GM21717 (cell line): ENCODE measurements around the gene ARHGEF4.
A peak's percentile ranks its signal among the peaks of the same experiment; 100 is the strongest.

Experiments
- ATAC-seq: cut with Tn5 transposase; IDR thresholded peaks from one replicate; pipeline ENCODE4 v1.9.1; 2021; ENCODE audit warnings: mild to moderate bottlenecking, moderate library complexity; ENCODE audit not compliant: unreplicated experiment

ARHGEF4 gene

GRCh38 chr2:130836501-130837174 is at the start of gene ARHGEF4:
Gene ARHGEF4, plus strand, starts transcription at chr2:130836914. Its CDS starts 40 bp downstream, at chr2:130836954.
- ATAC-seq: no peak

- no peak for ATAC-seq
Observed at GRCh38 chr2:130787841-130788240, 48.9 kb upstream of the ARHGEF4 start.

- ATAC-seq: no peak
Observed at GRCh38 chr2:130790312-130790711, 46.4 kb upstream of the ARHGEF4 start.

DNA sequence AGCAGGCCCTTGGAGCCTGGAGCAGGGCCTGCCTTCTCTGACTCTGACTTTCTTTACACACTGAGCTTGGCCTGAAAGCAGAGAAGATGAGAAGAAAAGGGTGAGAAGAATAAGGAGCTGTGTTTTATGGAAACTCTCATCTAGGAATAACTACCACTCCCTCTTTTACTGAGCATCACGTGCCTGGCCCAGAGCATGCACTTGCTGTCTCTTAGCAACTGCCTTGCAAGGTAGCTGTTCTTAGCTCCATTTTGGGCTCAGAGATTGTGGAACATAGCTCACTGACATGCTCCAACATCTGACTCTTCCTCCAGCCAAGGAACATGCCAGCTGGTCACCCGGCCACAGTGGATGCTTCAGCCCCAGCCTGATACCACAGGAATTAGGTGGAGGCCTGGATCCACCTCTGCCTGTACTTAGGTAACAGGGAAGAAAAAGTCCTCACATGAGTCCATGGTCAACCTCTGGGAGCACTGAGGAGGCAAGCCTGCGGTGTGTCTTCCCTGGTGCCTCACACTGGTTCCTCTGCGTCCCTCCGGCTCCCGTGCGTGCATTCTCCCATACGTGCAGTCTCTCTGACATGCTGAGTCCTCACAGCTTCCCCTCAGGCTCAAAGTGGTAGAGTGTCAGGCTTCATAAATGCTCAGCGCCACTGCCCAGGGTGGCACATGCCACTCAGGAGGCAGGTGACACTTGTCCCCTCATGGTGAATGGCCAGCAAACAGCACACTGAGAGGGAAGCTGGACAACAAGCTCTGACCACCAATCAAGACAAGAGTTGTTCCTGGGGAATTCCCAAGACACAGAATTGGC is 45.7 kb upstream of the ARHGEF4 start:
- no peak for ATAC-seq

DNA sequence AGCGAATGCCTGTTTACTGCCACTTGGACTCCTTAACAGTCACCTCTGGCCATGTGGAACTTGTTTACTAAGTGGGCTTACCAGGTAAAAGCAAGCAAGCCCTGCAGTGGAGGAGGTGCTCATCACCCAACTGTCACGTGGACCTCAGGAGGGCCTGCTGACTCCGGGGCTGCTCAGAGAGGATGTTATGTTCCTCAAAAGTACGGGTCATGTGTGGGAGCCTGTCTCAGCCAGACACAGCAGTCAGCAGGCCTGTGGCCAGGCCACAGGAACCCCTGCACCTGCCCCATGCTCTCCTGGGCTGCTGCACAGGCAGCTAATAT is 45.1 kb upstream of the ARHGEF4 start:
- no peak for ATAC-seq

DNA sequence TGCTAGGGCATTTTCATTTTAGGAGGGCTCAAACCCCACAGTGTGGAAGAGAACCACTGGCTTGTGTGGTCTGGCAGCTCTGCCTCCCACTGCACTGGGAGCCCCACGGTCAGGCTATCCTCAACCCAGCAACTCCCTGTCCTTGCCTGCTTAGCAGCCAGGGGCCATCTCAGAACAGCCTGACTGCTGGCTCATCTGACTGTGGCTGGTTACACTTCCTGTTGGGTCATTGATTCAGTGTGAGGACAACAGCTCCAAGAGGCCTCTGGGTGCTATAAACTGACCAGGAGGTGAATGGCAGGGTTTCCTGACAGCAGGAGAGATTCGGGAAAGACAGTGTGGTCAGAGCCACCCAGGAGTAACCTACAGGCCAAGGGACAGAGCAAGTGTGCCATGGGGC is 41.3 kb upstream of the ARHGEF4 start:
- no peak for ATAC-seq

- ATAC-seq: no peak
Observed at GRCh38 chr2:130796290-130796689, 40.4 kb upstream of the ARHGEF4 start.

DNA sequence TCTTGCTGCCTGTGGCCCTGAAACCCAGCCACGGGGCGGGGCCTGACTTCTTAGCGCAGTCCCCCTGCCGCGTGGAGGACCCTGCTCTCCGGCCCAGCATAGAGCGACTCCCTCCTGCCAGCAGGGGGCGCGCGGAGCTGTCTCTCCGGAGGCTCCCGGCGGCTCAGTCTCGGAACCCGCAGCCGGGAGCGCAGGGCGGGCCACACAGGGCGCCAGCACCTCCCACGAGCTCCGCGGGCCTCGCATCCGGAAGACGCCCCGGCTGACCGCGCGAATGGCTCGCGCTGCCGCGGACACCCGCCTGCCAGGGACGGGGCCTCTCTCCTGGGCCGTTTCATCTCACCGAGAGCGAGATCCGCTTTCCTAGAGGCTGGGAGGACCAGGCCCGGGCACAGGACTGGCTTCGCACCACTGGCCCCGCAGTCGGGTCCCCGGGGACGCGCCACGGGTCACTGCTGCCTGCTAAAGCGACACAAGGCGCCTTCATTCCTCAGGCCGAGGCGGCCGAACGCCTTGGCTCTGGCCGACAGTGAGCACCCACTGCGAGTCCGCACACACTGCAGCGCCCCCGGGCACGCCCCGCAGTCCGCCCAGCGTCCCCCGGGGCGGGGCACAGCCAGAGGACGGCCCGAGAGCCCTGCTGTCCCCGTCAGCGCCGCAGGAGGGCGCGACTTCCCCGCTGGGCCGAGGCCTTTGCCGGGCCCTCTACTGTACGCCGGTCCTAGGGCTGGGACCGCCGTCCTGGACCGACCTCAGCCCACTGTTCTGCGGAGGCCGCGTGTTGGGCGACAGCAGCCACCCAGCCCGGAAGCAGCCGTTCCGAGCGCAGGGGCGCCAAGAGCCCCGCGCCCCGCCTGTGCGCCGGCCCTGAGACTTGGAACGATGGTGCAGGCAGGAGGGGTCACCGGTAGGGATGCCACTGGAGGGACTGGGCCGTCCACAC is 39.0 kb upstream of the ARHGEF4 start:
- peak; percentile 95 for ATAC-seq

GRCh38 chr2:130798472-130799218 is 38.1 kb upstream of the ARHGEF4 start:
- ATAC-seq: no peak

GRCh38 chr2:130799295-130799694 is 37.4 kb upstream of the ARHGEF4 start:
- no peak for ATAC-seq

- no peak for ATAC-seq
Observed at GRCh38 chr2:130805613-130806012, 31.1 kb upstream of the ARHGEF4 start.

GRCh38 chr2:130806370-130806769 is 30.3 kb upstream of the ARHGEF4 start:
- no peak for ATAC-seq

- no peak for ATAC-seq
Observed at GRCh38 chr2:130807659-130808385, 28.9 kb upstream of the ARHGEF4 start.

- no peak for ATAC-seq
Observed at GRCh38 chr2:130808482-130809268, 28.0 kb upstream of the ARHGEF4 start.

DNA sequence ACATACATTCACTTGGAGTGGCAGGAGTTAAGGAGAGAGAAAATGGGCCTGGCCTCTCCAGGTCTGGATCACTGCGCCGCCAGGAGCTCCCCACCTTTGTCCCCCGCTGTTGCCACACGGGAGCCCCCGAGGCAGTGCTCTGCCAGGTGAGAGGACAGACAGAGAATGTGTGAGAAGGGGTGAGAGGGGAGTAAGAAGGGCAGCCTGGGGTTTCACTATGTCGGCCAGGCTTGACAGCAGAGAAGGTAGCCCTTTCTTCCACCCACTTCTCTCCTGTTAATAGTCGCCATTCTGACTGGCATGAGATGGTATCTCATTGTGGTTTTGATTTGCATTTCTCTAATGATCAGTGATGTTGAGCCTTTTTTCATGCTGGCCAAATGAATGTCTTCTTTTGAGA is 26.2 kb upstream of the ARHGEF4 start:
- no peak for ATAC-seq

GRCh38 chr2:130813722-130814121 is 23.0 kb upstream of the ARHGEF4 start:
- ATAC-seq: no peak

DNA sequence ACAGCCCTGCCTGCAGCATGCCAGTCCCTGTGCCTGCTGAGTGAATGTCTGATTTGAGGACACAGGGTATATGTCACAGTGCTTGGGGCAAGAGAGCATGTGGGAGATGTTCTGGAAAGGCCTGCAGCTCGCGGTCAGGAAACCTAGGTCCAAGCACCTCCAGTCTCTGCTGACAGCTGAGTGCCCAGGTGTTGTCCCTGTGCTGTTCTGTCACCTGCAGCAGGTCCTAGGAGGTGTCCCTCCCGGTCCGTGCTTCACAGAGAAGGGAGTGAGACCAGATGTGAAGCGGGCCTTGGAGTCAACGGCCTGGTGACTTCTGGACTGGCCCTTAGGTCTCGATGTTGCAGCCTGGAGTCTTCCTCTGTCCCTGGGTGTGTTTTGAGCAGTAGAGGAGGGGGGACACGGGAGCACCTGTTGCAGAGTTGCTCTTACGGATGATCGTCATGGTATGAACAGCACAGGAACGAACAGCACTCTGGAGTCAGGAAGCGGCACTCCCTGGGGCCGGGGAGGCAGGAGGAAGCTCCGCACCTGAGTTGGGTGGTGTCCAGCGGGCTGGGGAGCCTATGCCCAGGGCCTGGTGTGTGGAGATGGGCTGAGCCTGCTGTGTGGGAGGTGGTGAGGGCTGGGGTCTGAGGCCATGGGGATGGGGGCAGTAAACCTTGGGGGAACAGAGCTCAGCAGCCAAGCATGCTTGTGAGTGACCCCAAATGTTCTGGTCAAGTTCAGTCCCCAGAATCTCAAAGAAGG is 21.6 kb upstream of the ARHGEF4 start:
- no peak for ATAC-seq

GRCh38 chr2:130818809-130819208 is 17.9 kb upstream of the ARHGEF4 start:
- no peak for ATAC-seq

DNA sequence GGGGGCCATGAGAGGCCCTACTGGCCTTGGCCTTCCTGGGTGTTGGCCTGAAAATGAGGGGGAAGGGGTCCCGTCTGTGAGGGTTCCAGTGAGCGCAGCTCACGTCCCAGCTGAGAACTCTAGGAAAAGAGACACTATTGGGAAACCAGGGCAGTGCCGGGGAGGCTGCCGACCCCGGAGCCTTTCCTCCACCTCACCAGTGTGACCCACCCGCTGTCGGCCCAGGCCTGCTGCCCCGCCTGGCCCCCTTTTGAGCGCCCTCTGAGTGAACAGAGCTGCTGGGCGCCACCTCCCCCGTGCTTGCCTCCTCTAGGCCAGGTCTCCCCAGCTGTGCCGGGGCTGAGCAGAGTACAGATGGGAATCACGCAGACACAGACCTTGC is 17.5 kb upstream of the ARHGEF4 start:
- no peak for ATAC-seq
